ENCODE measurements around the gene CFAP46.

The CFAP46 gene

GRCh38 chr10:132975831-132976682 is 33.7 kb upstream of the CFAP46 start:
- H3K9ac ChIP-seq (ENCODE audit: low read length): no peak overlapping the region
- H3K27ac ChIP-seq (ENCODE audit: low read depth, low read length): no peak overlapping the region
- peaks cover 6% of the 10 kb centered on the region for H3K27me3 ChIP-seq (ENCODE audit: control insufficient read depth, insufficient read depth, low read length)
- no peak overlapping the region for H3K4me3 ChIP-seq (ENCODE audit: low read length)
- H3K4me1 ChIP-seq (ENCODE audit: control insufficient read depth, insufficient read depth, low read length): no peaks in the 10 kb centered on the region
- H3K36me3 ChIP-seq (ENCODE audit: control insufficient read depth, insufficient read depth, low read length): no peaks in the 10 kb centered on the region

GRCh38 chr10:132974886-132975830 is 32.8 kb upstream of the CFAP46 start:
- H3K36me3 ChIP-seq (ENCODE audit: control insufficient read depth, insufficient read depth, low read length): no peaks in the 10 kb centered on the region
- H3K27me3 ChIP-seq (ENCODE audit: control insufficient read depth, insufficient read depth, low read length): peaks cover 6% of the 10 kb centered on the region
- H3K27ac ChIP-seq (ENCODE audit: low read depth, low read length): no peak overlapping the region
- H3K4me1 ChIP-seq (ENCODE audit: control insufficient read depth, insufficient read depth, low read length): no peaks in the 10 kb centered on the region
- no peak overlapping the region for H3K9ac ChIP-seq (ENCODE audit: low read length)
- no peak overlapping the region for H3K4me3 ChIP-seq (ENCODE audit: low read length)

GRCh38 chr10:132974249-132974796 is 32.0 kb upstream of the CFAP46 start:
- Histone ChIP-seq H3K36me3 (ENCODE audit: control insufficient read depth, insufficient read depth, low read length) (no peaks in the 10 kb centered on the region), H3K4me1 (ENCODE audit: control insufficient read depth, insufficient read depth, low read length) (no peaks in the 10 kb centered on the region), H3K27ac (ENCODE audit: low read depth, low read length) (no peak overlapping the region), H3K4me3 (ENCODE audit: low read length) (no peak overlapping the region), H3K9ac (ENCODE audit: low read length) (no peak overlapping the region), H3K27me3 (ENCODE audit: control insufficient read depth, insufficient read depth, low read length) (peaks cover 6% of the 10 kb centered on the region)

DNA sequence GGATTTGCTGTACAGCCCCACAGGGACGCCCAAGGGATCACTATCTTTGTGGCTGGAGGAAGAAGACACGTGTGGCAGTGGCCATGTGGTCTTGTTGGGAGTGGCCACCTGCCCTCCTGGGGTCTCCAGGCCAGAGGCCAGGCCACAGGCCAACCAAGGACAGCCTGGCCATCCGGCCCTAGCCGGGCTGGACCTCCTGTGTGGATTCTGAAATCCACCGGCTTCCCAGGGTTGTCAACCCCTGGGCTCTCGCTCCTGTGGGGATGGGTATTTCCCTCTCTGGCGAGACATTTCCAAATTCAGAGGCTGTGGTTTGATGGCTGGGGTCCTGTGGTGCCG is 31.5 kb upstream of the CFAP46 start:
- Histone ChIP-seq H3K4me1 (ENCODE audit: control insufficient read depth, insufficient read depth, low read length) (no peaks in the 10 kb centered on the region), H3K27ac (ENCODE audit: low read depth, low read length) (no peak overlapping the region), H3K27me3 (ENCODE audit: control insufficient read depth, insufficient read depth, low read length) (peaks cover 6% of the 10 kb centered on the region), H3K4me3 (ENCODE audit: low read length) (no peak overlapping the region), H3K9ac (ENCODE audit: low read length) (no peak overlapping the region), H3K36me3 (ENCODE audit: control insufficient read depth, insufficient read depth, low read length) (no peaks in the 10 kb centered on the region)

DNA sequence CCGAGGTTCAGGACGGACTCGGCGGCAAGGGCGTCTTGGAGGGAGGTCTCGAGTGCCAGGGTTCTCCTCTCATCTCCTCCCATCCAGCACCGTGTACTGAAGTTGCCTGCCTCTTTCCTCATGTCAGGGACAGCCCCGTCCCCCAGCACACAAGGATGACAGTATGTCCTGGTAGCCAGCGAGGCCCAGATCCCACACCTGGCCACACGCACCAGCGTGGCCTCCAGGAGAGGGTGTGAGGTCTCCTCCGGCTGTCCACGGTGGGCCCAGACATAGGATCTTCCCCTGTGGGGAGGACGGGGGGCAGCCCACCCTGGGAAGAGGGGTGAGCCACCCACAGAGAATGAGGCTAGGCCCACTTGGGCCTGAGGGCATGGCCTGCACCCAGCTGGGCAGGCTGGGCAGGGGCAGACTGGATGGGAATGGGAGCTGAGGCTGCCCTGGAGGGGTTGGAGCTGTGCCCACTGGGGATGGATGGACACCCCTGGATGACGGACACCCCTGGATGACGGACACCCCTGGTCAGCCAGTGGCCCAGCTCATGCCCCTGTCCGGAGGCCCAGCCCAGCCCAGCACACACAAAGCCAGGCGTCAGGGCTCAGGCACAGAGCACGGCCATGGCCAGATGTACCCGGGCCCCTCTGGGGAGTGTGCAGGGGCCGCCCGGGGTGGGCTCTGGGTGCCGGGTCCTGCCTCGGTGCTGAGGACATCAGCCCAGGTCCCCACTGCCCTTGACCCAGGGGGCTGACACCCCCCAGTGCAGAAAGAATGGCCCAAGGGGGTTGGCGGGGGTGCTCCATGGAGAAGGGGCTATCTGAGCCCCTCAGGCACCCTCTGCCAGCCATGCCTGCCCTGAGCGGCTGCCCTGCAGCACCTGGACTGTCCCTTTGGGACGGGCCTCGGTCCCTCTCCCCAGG is 30.9 kb upstream of the CFAP46 start:
- no peaks in the 10 kb centered on the region for H3K4me1 ChIP-seq (ENCODE audit: control insufficient read depth, insufficient read depth, low read length)
- peaks cover 6% of the 10 kb centered on the region for H3K27me3 ChIP-seq (ENCODE audit: control insufficient read depth, insufficient read depth, low read length)
- H3K27ac ChIP-seq (ENCODE audit: low read depth, low read length): no peak overlapping the region
- H3K4me3 ChIP-seq (ENCODE audit: low read length): no peak overlapping the region
- no peak overlapping the region for H3K9ac ChIP-seq (ENCODE audit: low read length)
- H3K36me3 ChIP-seq (ENCODE audit: control insufficient read depth, insufficient read depth, low read length): no peaks in the 10 kb centered on the region

- Histone ChIP-seq H3K27me3 (ENCODE audit: control insufficient read depth, insufficient read depth, low read length) (peaks cover 6% of the 10 kb centered on the region), H3K4me1 (ENCODE audit: control insufficient read depth, insufficient read depth, low read length) (no peaks in the 10 kb centered on the region), H3K36me3 (ENCODE audit: control insufficient read depth, insufficient read depth, low read length) (no peaks in the 10 kb centered on the region), H3K27ac (ENCODE audit: low read depth, low read length) (no peak overlapping the region), H3K4me3 (ENCODE audit: low read length) (no peak overlapping the region), H3K9ac (ENCODE audit: low read length) (no peak overlapping the region)
Observed at GRCh38 chr10:132972149-132972985, 30.0 kb upstream of the CFAP46 start.

DNA sequence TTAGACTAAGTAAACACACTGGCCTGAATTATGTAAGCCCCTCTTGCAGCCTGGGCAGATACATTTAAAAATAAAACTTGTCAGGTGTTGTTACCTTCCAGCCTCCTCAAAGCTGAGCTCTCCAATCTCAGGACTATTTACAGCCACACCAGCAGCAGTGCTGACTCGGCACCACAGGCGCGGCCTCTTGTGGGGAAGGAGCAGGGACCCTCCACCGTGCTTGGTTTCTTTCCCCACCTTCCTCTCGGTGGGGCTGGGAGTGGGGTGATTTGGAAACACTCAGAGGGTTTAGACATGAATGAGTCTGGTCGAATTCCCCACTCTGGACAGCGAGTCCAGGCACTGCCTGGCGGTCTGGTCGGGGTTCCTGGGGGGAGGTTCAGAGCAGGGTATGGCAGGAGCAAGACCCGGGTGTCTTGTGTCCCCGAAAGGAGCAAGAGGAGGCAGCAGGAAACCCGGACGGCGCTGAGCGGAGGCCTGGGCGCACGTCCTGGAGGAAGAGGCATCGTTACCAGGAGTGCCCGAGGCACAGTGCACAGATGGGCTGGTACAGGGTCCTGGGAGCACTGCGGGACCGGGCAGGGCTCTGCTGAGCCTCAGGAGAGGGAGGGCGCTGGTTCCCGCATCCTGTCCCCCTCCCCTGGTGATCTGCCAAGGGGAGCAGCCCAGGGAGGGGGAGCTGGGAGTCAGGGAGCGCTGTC is 29.2 kb upstream of the CFAP46 start:
- H3K4me3 ChIP-seq (ENCODE audit: low read length): no peak overlapping the region
- H3K4me1 ChIP-seq (ENCODE audit: control insufficient read depth, insufficient read depth, low read length): no peaks in the 10 kb centered on the region
- H3K27me3 ChIP-seq (ENCODE audit: control insufficient read depth, insufficient read depth, low read length): peaks cover 6% of the 10 kb centered on the region
- H3K27ac ChIP-seq (ENCODE audit: low read depth, low read length): no peak overlapping the region
- no peak overlapping the region for H3K9ac ChIP-seq (ENCODE audit: low read length)
- H3K36me3 ChIP-seq (ENCODE audit: control insufficient read depth, insufficient read depth, low read length): no peaks in the 10 kb centered on the region

GRCh38 chr10:132970641-132971438 is 28.5 kb upstream of the CFAP46 start:
- H3K27me3 ChIP-seq (ENCODE audit: control insufficient read depth, insufficient read depth, low read length): peaks cover 6% of the 10 kb centered on the region
- no peak overlapping the region for H3K4me3 ChIP-seq (ENCODE audit: low read length)

GRCh38 chr10:132967540-132967939 is 25.2 kb upstream of the CFAP46 start:
- Histone ChIP-seq H3K4me3 (ENCODE audit: low read length) (no peak overlapping the region), H3K36me3 (ENCODE audit: control insufficient read depth, insufficient read depth, low read length) (no peaks in the 10 kb centered on the region), H3K27me3 (ENCODE audit: control insufficient read depth, insufficient read depth, low read length) (peaks cover 3% of the 10 kb centered on the region), H3K27ac (ENCODE audit: low read depth, low read length) (no peak overlapping the region), H3K9ac (ENCODE audit: low read length) (no peak overlapping the region), H3K4me1 (ENCODE audit: control insufficient read depth, insufficient read depth, low read length) (no peaks in the 10 kb centered on the region)

More at GRCh38 chr10:132970641-132971438, 28.5 kb upstream of the CFAP46 start:
- Histone ChIP-seq H3K36me3 (ENCODE audit: control insufficient read depth, insufficient read depth, low read length) (no peaks in the 10 kb centered on the region), H3K9ac (ENCODE audit: low read length) (no peak overlapping the region), H3K4me1 (ENCODE audit: control insufficient read depth, insufficient read depth, low read length) (no peaks in the 10 kb centered on the region), H3K27ac (ENCODE audit: low read depth, low read length) (no peak overlapping the region)

GRCh38 chr10:132965411-132966057 is 23.2 kb upstream of the CFAP46 start:
- Histone ChIP-seq H3K27me3 (ENCODE audit: control insufficient read depth, insufficient read depth, low read length) (peaks cover 3% of the 10 kb centered on the region), H3K4me3 (ENCODE audit: low read length) (no peak overlapping the region), H3K36me3 (ENCODE audit: control insufficient read depth, insufficient read depth, low read length) (no peaks in the 10 kb centered on the region), H3K9ac (ENCODE audit: low read length) (no peak overlapping the region), H3K27ac (ENCODE audit: low read depth, low read length) (no peak overlapping the region), H3K4me1 (ENCODE audit: control insufficient read depth, insufficient read depth, low read length) (no peaks in the 10 kb centered on the region)
